K562 (cell line): ENCODE results near the gene TRAF5. TPM values are rescaled to one million over a fixed set of nuclear protein-coding genes. Genes with fewer than 3 reads are reported as not detected.

ENCODE experiments used
- ATAC-seq: fragments of 200-7000 bp; cut with Tn5 transposase; 3 replicates; pipeline ENCODE4 v1.9.1; 2020; ENCODE audit warnings: moderate library complexity
- BruUV-seq: library from RNA; stranded (reverse); fragments of 400-500 nt; replicated peaks from 2 replicates; lab custom pipeline; 2021; lab: Mats Ljungman, UMichigan
- CTCF ChIA-PET: fragments of 300-600 bp; formaldehyde crosslinking; extraction: SDS; loops from one replicate; lab custom pipeline; 2021; ENCODE audit warnings: low intra/inter-chr PET ratio; lab: Yijun Ruan, JAX
- POLR2A ChIA-PET: fragments of 300-600, 350-650 bp; sonication (Branson Sonifier 250); formaldehyde crosslinking; extraction: SDS; loops from one replicate; lab custom pipeline; 2021; ENCODE audit warnings: antibody characterized with exemption, inconsistent platforms; lab: Yijun Ruan, JAX
- DNase-seq, 4 experiments: peaks; one replicate each; pipeline versions ENCODE4 v3.0.0 to v3.0.0-alpha.2; 2011 to 2018; ENCODE audit warnings: low spot score in 3 of 4, mixed read lengths in 3 of 4; ENCODE audit errors: extremely low read depth in 1 of 4
- FAIRE-seq: peaks from 2 replicates; lab custom pipeline; 2011; peaks lifted over from hg19 to GRCh38; lab: Jason Lieb, UNC
- H2AFZ ChIP-seq: 2 replicates; pipeline ENCODE4 v1.6.0; 2011; ENCODE audit warnings: low read depth, low read length, control low read depth, inconsistent platforms
- H3K27ac ChIP-seq: fragments of 200-600 bp; 3 replicates; pipeline ENCODE4 v1.8.0; 2011; ENCODE audit warnings: low read depth, mild to moderate bottlenecking, control low read depth, inconsistent platforms, low read length, moderate library complexity, mixed read lengths; ENCODE audit errors: extremely low read depth
- H3K27me3 ChIP-seq, 2 experiments: fragments of 300-600 bp in 1 of 2; 2 replicates in 1 of 2; 3 replicates in 1 of 2; pipeline versions ENCODE4 v1.6.0 to v1.8.0; 2011; ENCODE audit warnings: inconsistent platforms in 2 of 2, low read length in 2 of 2, mild to moderate bottlenecking in 1 of 2, mixed read lengths in 1 of 2, moderate library complexity in 1 of 2; ENCODE audit not compliant: control insufficient read depth in 2 of 2, insufficient read depth in 2 of 2
- H3K36me3 ChIP-seq: fragments of 300-600 bp; 3 replicates; pipeline ENCODE4 v1.8.0; 2011; ENCODE audit warnings: mild to moderate bottlenecking, low read length, inconsistent platforms; ENCODE audit not compliant: control insufficient read depth, insufficient read depth
- H3K4me1 ChIP-seq, 2 experiments: fragments of 200-600 bp in 1 of 2; replicated peaks in 1 of 2; 2 replicates in 1 of 2; 3 replicates in 1 of 2; pipeline versions ENCODE4 v1.5.1 to v1.8.0; 2011; ENCODE audit warnings: inconsistent platforms in 2 of 2, low read length in 2 of 2, mild to moderate bottlenecking in 1 of 2, mixed read lengths in 1 of 2, moderate library complexity in 1 of 2; ENCODE audit not compliant: control insufficient read depth in 2 of 2, insufficient read depth in 2 of 2
- H3K4me2 ChIP-seq: 2 replicates; pipeline ENCODE4 v1.6.1; 2011; ENCODE audit warnings: low read length, control low read depth, inconsistent platforms, mixed read lengths; ENCODE audit not compliant: insufficient read depth
- H3K4me3 ChIP-seq: fragments of 200-600 bp; sonication (generic), shearing (Covaris generic); 2 replicates; pipeline ENCODE4 v1.5.1; 2016; ENCODE audit warnings: control low read depth, inconsistent platforms
- H3K79me2 ChIP-seq: fragments of 200-600 bp; 3 replicates; pipeline ENCODE4 v1.8.0; 2011; ENCODE audit warnings: low read length, inconsistent platforms; ENCODE audit not compliant: control insufficient read depth, insufficient read depth
- H3K9ac ChIP-seq, 2 experiments: 2 replicates each; pipeline versions ENCODE4 v1.6.0 to v1.6.1; 2011; ENCODE audit warnings: low read depth in 2 of 2, low read length in 2 of 2, control low read depth in 1 of 2, inconsistent platforms in 1 of 2, mild to moderate bottlenecking in 1 of 2, mixed read lengths in 1 of 2; ENCODE audit not compliant: insufficient read depth in 1 of 2
- H3K9me1 ChIP-seq: one replicate; pipeline ENCODE4 v1.6.0; 2011; ENCODE audit warnings: inconsistent platforms, mild to moderate bottlenecking, low read length, moderate library complexity; ENCODE audit not compliant: control insufficient read depth, insufficient read depth
- H3K9me3 ChIP-seq: replicated peaks from 2 replicates; pipeline ENCODE4 v1.5.1; 2011; ENCODE audit warnings: low read depth, low read length, inconsistent platforms; ENCODE audit not compliant: control insufficient read depth, insufficient read depth
- H4K20me1 ChIP-seq: replicated peaks from 2 replicates; pipeline ENCODE4 v1.6.1; 2011; ENCODE audit warnings: low read length, inconsistent platforms, mixed read lengths; ENCODE audit not compliant: control insufficient read depth, insufficient read depth
- POU5F1 ChIP-seq: fragments of 150-350 bp; IDR thresholded peaks from 2 replicates; pipeline ENCODE4 v1.6.1; 2014; ENCODE audit warnings: borderline replicate concordance, low read length, low read depth, mild to moderate bottlenecking; ENCODE audit not compliant: partially characterized antibody
- SAFB2 ChIP-seq: fragments of 200-400 bp; formaldehyde crosslinking; IDR thresholded peaks from 2 replicates; pipeline ENCODE4 v1.6.1; 2018; ENCODE audit warnings: borderline replicate concordance, low read length, low read depth, moderate library complexity; ENCODE audit not compliant: severe bottlenecking
- SIX5 ChIP-seq, 2 experiments: IDR thresholded peaks; 2 replicates each; pipeline ENCODE4 v1.6.1; 2011; ENCODE audit warnings: low read length in 2 of 2, borderline replicate concordance in 1 of 2, low read depth in 1 of 2, mild to moderate bottlenecking in 1 of 2, moderate library complexity in 1 of 2; ENCODE audit not compliant: insufficient read depth in 1 of 2
- SREBF2 ChIP-seq: sonication (generic); formaldehyde crosslinking; IDR thresholded peaks from 2 replicates; pipeline ENCODE4 v1.4.0; 2020; ENCODE audit warnings: mild to moderate bottlenecking, missing genetic modification reagents
- ZNF217 ChIP-seq: sonication (generic); formaldehyde crosslinking; IDR thresholded peaks from 2 replicates; pipeline ENCODE4 v1.8.0; 2022; ENCODE audit warnings: mild to moderate bottlenecking, missing genetic modification reagents
- WGBS: fragments of 100-300 bp; shearing (Covaris generic); methylation state at CpG from one replicate; pipeline ENCODE4 v1.1.6; 2016; ENCODE audit warnings: low coverage, mixed read lengths; ENCODE audit not compliant: insufficient coverage; ENCODE audit errors: missing lambda C conversion rate; 5-methylcytosine and 5-hydroxymethylcytosine counted together
- in situ Hi-C: fragments of 300-500 bp; cut with MboI; formaldehyde crosslinking; loops from 4 replicates; pipeline ENCODE4 v1.15.0; 2018; ENCODE audit warnings: inconsistent platforms, mixed read lengths
- intact Hi-C: fragments of 100-400 bp; cut with micrococcal nuclease; formaldehyde crosslinking; loops from 2 replicates; pipeline ENCODE4 v1.14.2; 2022
- polyA plus RNA-seq, 8 experiments: library from polyadenylated mRNA; depleted of rRNA in 4 of 8; stranded (reverse) in 5 of 8; unstranded in 3 of 8; fragments of >200 nt; fragmentation: Nextera tagmentation in 2 of 8; fragmentation: Illumina TruSeq in 1 of 8; extraction: Ambion mirVana in 2 of 8; extraction: Trizol in 1 of 8; gene quantifications; 2 replicates each; pipeline versions ENCODE4 v1.2.1 to v1.2.3, GENCODE V29; 2011 to 2014; ENCODE audit warnings: inconsistent platforms in 1 of 8, missing spikeins in 1 of 8
- total RNA-seq, 7 experiments: library from RNA; depleted of rRNA in 6 of 7; stranded (reverse); fragments of >200 nt in 6 of 7; fragmentation: Illumina TruSeq in 2 of 7; extraction: Trizol in 2 of 7; gene quantifications; 2 replicates each; pipeline versions ENCODE4 v1.2.1 to v1.2.3, GENCODE V29; 2011 to 2021; ENCODE audit warnings: low replicate concordance in 1 of 7
- TF ChIP-seq, protein P1 (sequence below): fragments of 250-450 bp; sonication (Bioruptor Pico); IDR thresholded peaks from 2 replicates; pipeline ENCODE4 v1.8.0; 2021; ENCODE audit warnings: moderate library complexity, mild to moderate bottlenecking, inconsistent platforms
- TF ChIP-seq, protein P2 (sequence below): fragments of 450-650 bp; IDR thresholded peaks from 2 replicates; pipeline ENCODE4 v1.6.1; 2016; ENCODE audit warnings: mild to moderate bottlenecking, moderate library complexity

TRAF5 gene
- total and polyA plus RNA-seq, 9 of the 15 experiments (the other 6 are each of a cell fraction or from before 2014, with no cell fraction given), result 2.0 to 9.3 (median 5.3) TPM

GRCh38 chr1:211381481-211382181 is 55.0 kb downstream of the TRAF5 start:
- BruUV-seq, result no TSS peak
- peak overlapping the region; percentile 93; the same call in 2 of the 3 replicates for H3K27ac ChIP-seq
- no peaks in the 10 kb centered on the region for H3K36me3 ChIP-seq
- no peaks in the 10 kb centered on the region for H3K9me1 ChIP-seq
- H3K79me2 ChIP-seq, result peaks cover 15% of the 10 kb centered on the region
- peaks cover 9 to 24% of the 10 kb centered on the region in 2 experiments for H3K4me1 ChIP-seq
- H3K27me3 ChIP-seq, result no peaks in the 10 kb centered on the region
- no peaks in the 10 kb centered on the region for H3K9me3 ChIP-seq
- no peak for DNase-seq
- FAIRE-seq, result no peak
- in situ Hi-C loops, result no loop called here
- CTCF ChIA-PET, result no interaction called here
- no peak for ATAC-seq
- WGBS, result 52% methylated on average over 5 of the region's 5 CpGs
- no peaks in the 10 kb centered on the region for H4K20me1 ChIP-seq
- POLR2A ChIA-PET, result interaction anchor here (0.9 kb wide), 1 partner anchor 44 kb away, joined by 3 read pairs; no protein-coding TSS in a partner anchor
- H3K4me3 ChIP-seq, result peak overlapping the region; percentile 60; the same call in 1 of the 2 replicates
- H3K4me2 ChIP-seq, result peak overlapping the region; percentile 96; the same call in 1 of the 2 replicates
- peak overlapping the region in 1 of 2 experiments; percentile 71; a peak in 2 of 4 replicates for H3K9ac ChIP-seq
- intact Hi-C loops, result loop anchor here (2.0 kb wide), 2 partner anchors 59 to 123 kb away; partner anchors contain the start of gene RCOR3
- H2AFZ ChIP-seq, result peak overlapping the region; percentile 86
- TF ChIP-seq ZNF217 (CRISPR knock-in tag) (no peak), SIX5 (IDR thresholded peaks at IDR 0.05; ENCODE audit: borderline replicate concordance in 1 of 2, insufficient read depth in 1 of 2, low read depth in 1 of 2, low read length in 2 of 2) (no peak), SAFB2 (no peak), POU5F1 (no peak), SREBF2 (CRISPR knock-in tag) (no peak)
- TF ChIP-seq, protein P1, sequence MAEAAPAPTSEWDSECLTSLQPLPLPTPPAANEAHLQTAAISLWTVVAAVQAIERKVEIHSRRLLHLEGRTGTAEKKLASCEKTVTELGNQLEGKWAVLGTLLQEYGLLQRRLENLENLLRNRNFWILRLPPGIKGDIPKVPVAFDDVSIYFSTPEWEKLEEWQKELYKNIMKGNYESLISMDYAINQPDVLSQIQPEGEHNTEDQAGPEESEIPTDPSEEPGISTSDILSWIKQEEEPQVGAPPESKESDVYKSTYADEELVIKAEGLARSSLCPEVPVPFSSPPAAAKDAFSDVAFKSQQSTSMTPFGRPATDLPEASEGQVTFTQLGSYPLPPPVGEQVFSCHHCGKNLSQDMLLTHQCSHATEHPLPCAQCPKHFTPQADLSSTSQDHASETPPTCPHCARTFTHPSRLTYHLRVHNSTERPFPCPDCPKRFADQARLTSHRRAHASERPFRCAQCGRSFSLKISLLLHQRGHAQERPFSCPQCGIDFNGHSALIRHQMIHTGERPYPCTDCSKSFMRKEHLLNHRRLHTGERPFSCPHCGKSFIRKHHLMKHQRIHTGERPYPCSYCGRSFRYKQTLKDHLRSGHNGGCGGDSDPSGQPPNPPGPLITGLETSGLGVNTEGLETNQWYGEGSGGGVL (CRISPR knock-in tag), result no peak
- TF ChIP-seq, protein P2, sequence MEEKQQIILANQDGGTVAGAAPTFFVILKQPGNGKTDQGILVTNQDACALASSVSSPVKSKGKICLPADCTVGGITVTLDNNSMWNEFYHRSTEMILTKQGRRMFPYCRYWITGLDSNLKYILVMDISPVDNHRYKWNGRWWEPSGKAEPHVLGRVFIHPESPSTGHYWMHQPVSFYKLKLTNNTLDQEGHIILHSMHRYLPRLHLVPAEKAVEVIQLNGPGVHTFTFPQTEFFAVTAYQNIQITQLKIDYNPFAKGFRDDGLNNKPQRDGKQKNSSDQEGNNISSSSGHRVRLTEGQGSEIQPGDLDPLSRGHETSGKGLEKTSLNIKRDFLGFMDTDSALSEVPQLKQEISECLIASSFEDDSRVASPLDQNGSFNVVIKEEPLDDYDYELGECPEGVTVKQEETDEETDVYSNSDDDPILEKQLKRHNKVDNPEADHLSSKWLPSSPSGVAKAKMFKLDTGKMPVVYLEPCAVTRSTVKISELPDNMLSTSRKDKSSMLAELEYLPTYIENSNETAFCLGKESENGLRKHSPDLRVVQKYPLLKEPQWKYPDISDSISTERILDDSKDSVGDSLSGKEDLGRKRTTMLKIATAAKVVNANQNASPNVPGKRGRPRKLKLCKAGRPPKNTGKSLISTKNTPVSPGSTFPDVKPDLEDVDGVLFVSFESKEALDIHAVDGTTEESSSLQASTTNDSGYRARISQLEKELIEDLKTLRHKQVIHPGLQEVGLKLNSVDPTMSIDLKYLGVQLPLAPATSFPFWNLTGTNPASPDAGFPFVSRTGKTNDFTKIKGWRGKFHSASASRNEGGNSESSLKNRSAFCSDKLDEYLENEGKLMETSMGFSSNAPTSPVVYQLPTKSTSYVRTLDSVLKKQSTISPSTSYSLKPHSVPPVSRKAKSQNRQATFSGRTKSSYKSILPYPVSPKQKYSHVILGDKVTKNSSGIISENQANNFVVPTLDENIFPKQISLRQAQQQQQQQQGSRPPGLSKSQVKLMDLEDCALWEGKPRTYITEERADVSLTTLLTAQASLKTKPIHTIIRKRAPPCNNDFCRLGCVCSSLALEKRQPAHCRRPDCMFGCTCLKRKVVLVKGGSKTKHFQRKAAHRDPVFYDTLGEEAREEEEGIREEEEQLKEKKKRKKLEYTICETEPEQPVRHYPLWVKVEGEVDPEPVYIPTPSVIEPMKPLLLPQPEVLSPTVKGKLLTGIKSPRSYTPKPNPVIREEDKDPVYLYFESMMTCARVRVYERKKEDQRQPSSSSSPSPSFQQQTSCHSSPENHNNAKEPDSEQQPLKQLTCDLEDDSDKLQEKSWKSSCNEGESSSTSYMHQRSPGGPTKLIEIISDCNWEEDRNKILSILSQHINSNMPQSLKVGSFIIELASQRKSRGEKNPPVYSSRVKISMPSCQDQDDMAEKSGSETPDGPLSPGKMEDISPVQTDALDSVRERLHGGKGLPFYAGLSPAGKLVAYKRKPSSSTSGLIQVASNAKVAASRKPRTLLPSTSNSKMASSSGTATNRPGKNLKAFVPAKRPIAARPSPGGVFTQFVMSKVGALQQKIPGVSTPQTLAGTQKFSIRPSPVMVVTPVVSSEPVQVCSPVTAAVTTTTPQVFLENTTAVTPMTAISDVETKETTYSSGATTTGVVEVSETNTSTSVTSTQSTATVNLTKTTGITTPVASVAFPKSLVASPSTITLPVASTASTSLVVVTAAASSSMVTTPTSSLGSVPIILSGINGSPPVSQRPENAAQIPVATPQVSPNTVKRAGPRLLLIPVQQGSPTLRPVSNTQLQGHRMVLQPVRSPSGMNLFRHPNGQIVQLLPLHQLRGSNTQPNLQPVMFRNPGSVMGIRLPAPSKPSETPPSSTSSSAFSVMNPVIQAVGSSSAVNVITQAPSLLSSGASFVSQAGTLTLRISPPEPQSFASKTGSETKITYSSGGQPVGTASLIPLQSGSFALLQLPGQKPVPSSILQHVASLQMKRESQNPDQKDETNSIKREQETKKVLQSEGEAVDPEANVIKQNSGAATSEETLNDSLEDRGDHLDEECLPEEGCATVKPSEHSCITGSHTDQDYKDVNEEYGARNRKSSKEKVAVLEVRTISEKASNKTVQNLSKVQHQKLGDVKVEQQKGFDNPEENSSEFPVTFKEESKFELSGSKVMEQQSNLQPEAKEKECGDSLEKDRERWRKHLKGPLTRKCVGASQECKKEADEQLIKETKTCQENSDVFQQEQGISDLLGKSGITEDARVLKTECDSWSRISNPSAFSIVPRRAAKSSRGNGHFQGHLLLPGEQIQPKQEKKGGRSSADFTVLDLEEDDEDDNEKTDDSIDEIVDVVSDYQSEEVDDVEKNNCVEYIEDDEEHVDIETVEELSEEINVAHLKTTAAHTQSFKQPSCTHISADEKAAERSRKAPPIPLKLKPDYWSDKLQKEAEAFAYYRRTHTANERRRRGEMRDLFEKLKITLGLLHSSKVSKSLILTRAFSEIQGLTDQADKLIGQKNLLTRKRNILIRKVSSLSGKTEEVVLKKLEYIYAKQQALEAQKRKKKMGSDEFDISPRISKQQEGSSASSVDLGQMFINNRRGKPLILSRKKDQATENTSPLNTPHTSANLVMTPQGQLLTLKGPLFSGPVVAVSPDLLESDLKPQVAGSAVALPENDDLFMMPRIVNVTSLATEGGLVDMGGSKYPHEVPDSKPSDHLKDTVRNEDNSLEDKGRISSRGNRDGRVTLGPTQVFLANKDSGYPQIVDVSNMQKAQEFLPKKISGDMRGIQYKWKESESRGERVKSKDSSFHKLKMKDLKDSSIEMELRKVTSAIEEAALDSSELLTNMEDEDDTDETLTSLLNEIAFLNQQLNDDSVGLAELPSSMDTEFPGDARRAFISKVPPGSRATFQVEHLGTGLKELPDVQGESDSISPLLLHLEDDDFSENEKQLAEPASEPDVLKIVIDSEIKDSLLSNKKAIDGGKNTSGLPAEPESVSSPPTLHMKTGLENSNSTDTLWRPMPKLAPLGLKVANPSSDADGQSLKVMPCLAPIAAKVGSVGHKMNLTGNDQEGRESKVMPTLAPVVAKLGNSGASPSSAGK, result no peak
